HG03175 (cell line): Measurements from ENCODE around the gene APOBEC3A.
"Not testable (repeated sequence)": the region's sequence is repeated elsewhere in the genome, so short reads cannot be mapped to it uniquely, and the experiment has no call there.

Experiments
- ATAC-seq: cut with Tn5 transposase; IDR thresholded peaks from one replicate; pipeline ENCODE4 v1.9.1; 2021; ENCODE audit warnings: mild to moderate bottlenecking, moderate library complexity; ENCODE audit not compliant: unreplicated experiment

APOBEC3A gene

DNA sequence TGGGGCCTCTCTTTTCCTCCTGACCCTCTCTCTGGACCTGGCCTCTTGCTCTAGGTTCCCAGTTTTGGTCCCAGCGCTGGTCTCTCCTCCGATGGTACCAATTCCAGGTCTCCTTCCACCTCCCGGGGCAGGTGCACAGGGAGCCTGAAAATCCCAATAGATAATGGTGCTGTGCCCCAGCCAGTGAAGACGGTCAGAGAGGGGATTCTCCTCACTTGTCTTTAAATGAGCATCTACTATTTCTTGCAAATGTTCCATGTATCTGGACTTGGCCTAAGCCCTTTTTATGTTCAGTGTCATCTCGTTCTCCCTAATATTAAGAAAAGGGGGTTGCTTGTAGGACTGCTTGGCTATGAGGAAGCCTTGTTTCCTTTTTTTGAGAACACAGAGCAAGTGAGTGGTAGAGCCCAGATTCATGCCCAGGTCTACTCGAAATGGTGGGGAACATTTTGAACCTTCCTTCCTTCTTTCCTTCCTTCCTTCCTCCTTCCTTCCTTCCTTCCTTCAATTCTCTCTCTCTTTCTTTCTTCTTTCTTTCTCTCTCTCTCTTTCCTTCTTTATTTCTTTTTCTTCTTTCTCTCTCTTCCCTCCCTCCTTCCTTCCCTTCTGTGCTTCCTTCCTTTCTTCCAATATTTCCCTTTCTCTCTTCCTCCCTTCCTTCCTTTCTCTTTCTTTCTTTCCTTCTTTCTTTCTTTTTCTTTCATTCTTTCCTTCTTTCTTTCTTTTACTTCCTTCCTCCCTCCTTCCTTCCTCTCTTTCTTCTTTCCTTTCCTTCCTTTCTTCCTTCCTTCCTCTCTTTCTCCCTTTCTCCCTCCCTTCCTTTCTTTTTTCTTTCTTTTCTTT, 620 bp downstream of the APOBEC3A start:
- ATAC-seq = no peak

DNA sequence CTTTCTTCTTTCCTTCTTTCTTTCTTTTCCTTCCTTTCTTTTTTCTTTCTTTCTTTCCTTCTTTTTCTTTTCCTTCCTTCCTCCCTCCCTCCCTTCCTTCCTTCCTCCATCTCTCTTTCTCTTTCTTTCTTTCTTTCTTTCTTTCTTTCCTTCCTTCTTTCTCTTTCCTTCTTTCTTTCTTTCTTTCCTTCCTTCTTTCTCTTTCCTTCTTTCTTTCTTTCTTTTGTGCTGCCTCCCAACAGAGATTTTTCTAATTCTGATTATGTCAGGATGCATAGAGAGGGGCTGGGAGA, 1.2 kb downstream of the APOBEC3A start:
- ATAC-seq = not testable (repeated sequence)

DNA sequence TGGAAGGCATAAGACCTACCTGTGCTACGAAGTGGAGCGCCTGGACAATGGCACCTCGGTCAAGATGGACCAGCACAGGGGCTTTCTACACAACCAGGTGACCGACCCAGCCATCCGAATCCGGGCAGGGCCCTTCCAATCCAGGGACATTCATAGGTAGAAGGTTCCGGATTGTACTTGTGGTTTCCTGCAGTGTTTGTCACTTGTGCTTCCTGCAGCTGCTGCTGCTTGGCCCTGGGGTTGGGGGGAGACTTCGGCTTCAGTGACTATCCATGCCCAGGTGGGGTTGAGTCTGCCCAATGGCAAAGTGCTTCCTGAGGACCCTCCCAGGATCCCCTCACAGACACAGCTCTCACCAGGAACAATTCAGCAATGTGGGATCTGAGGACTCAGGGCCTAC, 2.2 kb downstream of the APOBEC3A start:
- no peak for ATAC-seq

DNA sequence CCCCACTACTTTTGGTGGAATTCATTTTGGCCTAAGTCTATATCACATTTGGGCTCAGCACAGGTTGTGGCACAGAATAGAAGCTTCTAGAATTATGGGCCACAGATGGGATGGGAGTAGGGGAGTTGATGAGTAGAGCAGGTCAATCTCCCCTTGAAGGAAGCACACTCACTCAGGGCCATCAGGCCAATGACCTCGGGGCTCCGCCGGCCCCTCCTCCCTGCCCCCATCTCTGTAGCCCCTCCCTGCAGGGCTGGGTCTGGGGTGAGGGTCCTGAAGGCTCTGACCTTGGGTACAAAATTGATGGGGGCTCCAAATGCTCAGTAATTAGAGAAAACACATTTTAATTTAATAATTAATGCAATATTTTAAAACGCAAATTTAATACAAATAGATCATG, 3.3 kb downstream of the APOBEC3A start:
- ATAC-seq = not testable (repeated sequence)

DNA sequence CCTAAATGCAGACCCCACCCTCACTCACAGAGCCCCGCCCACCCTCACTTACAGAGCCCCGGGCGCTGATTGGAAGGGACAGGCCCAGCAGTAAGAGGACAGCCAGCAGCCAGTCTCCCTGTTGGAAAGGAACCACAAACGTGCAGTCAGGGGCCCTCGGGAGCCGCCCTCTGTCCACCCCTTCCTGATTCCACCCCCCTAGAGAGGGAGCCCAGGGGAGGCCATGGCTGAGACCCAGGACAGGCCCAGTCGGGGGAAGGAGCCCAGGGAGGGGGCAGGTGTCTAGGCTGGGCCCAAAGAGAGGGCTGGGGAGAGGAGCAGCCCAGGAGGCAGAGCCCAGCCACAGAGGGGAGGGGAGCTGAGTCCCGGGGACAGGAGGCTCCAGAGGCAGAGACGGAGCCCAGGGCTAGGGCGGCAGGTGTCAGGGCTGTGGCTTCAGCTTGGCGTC, 5.9 kb downstream of the APOBEC3A start:
- ATAC-seq = not testable (repeated sequence)

DNA sequence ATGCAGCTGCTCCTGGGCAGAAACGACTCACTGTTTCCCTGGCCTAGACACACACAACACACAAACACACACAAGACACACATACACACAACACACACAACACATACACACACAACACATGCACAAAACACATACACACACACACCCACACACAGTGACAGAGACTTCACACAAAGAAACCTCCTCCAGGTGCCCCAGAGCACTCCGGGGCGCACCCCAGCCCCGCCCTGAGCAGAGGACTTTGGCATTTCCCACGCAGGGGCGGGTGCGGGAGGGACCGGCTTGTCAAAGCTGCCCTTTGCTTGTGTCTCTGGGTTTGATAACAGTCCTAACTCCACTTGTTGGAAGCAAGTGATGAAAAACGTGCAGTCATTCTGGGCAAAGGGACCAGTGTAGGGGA, 6.5 kb downstream of the APOBEC3A start:
- no peak for ATAC-seq

DNA sequence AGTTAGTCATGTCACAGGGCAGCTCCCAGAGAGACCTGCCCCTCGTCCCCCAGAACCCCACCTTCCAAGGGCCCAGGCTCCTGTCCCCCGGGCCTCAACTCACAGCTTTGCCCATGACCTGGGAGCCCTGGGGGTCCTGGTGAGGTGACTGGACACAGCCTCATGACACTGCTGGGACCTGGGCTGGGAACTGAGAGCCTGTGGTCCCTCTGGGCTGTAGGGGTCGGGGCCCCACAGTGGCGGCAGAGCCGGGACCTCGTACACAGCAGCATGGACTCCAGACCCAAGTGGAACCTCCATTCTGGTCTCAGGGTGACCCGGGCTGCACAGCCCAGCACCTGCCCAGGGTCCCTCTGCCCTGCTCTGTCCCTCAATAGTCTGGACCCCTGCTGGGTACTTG, 6.9 kb downstream of the APOBEC3A start:
- ATAC-seq = no peak

DNA sequence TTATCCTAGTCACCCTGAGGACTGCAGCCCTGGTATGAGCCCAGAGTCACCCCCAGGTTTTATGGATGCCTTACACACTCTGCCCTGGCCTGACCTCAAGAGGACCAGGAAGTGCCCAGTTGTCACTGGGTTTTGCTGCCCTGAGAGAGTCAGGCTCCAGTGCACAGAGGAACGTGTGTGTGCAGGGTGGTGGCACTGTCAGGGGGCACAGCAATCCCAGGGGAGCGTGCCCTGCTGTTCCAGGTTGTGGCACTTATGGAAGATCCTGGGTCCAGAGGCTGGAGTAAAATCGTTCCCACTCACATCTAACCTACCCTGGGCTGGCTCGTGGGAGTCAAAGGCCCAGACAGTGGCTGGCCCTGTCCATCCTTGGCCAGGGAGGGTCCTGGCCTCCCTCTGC, 7.6 kb downstream of the APOBEC3A start:
- ATAC-seq = no peak

DNA sequence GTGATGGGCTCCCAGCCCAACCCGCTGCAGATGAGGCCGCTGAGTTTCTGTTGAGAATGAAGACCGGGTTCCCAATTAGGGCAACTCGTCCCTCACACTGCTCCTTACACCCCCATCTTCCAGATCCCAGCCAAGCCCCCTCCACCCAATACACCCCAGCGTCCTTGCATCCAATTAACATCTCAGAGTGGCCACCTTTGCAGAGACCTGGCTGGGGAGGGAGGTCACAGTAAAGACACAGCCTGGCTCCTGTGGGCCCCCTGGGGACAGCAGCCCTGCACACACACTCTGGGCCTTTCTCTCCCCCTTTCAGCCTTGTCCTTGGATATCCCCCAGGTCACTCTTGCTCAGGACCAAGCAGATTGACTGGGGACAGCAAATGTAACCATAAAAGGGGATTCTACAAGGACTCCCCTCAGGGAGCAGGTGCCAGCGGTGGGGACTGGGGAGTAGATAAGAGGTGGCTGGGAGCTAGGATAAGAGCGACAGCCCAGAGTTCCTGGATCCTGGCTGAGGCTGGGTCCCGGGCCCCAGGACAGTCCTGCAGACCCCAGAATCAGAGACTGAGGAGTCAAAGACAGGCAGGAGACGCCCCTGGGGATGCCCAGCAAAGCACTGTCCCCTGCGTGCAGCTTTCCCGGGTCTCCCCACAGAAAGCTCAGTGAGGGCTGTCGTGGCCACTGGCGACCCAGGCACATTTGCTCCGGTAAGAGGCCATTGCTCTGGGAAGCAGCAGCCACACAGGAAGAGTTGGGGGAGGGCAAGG, 8.4 kb downstream of the APOBEC3A start:
- no peak for ATAC-seq

DNA sequence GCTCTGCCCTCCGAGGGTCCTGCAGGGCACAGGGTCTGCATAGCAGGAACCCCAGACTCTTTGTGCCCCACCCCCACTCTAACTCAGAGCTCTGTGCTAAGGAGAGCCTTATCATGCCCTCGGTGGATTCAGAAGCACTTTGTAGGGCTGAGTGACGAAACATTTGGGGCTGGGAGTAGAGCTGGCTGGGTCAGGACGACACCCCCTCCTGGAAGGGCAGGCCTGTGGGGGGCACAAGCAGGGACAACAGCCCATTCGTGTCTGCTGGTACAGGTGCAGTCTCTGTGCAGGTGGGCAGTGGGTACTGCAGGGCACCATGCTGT, 8.9 kb downstream of the APOBEC3A start:
- no peak for ATAC-seq

DNA sequence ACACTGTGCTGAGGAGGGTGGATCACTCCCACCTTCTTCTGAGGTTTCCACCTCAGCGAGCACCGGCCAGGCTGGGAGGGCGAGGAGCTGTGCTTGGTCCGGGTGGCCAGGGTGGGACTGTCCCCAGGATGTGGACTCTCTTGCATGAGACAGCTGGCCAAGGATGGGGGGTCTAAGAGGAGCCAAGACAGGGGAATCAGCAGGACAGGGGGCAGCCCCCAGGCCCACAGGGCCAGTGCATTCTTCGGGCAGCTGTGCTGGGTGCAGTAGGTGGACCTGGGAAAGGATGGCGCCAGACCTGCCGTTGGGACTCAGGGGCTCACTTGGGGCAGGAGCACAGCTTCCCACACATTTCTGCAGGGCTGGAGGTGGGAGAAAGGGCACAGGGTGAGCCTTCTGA, 9.5 kb downstream of the APOBEC3A start:
- no peak for ATAC-seq

DNA sequence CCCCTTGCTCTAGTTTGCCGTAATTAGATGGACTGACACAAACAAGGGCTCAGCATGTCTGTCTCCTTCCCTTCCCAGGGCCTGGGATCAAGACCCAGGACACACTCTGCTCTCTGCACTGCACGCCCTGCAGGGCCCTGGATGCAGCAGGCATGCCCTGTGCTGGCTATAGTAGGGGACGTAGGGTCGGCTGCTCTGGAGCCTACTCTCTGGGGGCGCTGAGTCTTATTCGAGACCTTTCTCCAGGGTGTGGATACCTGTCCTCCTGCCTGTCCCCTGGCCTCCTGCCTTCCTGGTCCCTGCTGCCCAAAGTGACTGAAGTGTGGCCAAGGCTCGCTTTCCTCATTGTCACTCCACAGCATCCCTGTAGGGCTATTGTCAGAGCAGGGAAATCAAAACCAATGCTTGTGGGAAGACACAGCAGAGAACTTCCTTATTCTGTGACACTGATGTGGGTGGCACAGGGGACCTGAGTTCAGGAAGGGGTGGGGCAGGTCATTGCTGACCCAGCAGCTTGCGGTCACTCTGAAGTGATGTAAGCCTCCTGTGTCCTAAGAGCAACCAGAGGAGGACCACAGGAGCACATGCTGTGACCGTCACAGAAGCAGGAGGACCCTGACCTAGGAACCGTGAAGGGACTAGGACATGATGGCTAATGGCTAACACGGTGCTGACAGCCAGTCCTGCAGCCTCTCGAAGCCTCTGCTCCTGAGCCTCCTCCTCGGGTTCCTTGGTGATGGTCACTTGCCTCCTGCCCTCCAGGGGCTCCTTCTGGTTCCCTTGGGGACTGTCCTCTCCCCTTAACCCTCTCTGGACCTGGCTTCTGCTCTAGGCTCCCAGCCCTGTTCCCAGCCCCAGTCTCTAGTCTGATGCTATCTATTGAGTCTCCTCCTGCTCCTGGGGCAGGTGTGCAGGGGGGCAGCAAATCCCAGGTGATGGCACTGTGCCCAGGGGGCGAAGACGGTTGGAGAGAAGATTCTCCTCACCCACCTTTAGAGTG, 10.3 kb downstream of the APOBEC3A start:
- no peak for ATAC-seq

DNA sequence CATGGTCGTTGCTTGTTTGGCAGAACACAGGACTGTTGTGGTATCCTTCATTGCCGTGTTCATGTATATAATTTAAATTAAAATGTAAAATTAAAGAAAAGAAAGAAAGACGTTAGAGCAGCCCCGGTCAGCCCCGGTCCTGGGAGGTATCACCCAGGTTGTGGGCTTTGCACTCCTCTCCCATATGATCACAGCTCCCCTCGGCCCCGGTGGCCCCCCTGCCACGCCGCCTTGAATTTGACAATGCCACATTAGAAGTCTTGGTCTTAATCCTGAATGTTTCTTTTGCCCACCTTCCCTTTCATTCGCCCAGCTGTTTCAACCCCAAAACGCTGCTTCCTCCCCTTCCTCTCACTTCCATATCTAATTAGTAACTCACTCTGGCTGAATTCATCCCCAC, 11.4 kb downstream of the APOBEC3A start:
- no peak for ATAC-seq

DNA sequence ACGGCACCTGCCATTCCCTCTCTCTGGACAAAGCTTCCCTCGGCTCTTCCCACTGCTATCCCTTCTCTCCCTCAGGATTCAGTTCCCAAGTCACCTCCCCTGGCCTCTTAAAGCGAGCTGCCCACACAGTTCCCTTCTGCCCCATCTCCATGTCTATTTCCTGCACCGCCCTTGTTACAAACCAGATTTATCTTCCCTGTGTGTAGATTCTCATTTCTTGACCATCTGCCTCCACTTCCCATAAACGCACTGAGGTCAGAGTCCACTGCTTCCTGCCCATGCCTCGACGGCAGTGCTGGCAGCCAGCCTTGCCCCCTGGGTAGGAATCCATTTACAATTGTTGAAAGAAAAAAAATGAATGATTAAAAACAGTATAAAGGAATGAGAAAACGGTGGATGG, 13.1 kb downstream of the APOBEC3A start:
- ATAC-seq = no peak

DNA sequence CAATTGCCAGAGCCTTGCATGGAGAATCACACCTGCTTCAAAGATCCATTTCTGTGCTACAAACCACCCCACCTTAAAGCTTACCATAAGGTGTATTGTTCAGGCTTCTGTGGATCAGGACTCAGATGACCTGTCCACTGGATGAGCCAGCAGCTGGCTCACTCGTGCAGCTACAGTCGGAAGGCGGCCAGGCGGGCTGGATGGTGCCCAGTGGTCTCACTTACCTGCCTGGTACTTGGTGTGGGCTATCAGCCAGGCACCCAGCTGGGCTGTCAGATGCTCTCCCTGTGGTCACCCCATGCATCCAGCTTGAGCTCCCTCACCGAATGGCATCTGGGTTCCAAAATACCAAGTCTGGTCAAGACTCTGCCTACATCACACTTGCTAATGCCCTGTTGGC, 13.8 kb downstream of the APOBEC3A start:
- ATAC-seq = no peak

DNA sequence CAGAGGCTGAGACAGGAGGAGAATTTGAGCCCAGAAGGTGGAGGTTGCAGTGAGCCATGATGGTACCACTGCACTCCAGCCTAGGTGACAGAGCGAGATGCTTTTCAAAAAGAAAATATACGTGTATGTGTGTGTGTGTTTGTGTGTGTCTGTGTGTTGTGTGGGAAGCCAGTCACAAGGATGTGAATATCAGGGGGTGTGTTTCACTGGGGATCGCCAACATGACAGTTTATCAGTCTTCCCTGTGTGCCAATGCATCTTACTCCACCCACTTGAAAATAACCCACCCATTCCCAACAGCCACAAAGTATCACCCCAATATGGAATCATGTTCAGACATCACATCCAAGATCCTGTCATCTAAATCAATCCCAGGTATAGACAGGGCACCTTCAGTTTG, 14.4 kb downstream of the APOBEC3A start:
- no peak for ATAC-seq

DNA sequence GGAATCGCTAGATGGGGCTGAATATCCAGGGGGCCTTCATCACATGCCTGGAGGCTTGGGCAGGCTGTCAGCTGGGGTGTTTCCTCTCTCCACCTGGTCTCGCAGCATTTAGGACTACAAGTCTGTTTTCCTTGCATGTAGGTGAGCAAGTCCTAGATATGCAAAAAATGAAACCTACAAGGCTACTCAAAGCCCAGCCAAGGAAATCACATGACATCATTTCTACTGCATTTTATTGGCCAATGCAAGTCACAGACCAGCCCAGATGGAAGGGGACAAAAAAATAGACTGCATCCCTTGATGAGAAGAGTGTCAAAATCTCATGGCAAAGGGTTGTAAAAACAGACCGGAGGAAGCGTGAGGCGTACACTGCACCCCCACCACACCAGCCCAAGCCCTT, 15.1 kb downstream of the APOBEC3A start:
- no peak for ATAC-seq

DNA sequence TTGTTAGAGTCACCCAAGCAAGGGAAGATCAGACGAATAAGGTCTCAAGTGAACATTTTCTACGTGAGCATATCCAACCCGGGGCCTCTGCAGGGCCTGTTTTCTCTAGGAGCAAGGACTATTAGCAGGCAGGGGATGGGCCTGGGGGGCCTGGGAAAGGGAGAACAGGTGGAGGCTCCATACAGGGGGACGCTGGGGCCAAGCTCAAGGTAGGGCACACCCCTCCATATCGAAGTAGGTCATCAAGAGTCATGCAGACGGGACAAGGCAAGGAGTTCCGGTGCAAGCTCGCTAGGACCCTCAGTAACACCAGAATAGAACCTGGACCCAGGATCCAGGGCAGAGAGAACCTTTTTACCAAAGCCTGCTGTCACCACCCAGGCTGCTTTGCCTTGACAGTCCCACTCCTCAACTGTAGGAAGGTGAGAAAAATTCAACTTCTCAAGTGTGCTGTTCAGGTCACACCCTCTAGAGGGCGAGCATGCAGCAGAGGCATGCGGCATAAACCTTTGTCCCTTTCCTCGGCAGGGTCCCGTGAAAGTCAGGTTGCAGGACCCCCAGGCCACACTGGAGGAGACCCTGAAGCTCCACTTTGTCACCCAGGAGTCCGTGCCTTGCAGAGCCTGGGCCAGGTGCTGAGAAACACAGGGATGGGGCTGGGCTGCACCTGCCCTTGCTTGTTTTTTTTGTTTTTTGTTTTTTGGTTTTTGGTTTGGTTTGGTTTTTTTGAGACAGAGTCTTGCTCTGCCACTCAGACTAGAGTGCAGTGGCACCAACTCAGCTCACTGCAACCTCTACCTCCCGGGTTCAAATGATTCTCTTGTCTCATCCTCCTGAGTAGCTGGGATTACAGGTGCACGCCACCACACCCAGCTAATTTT, 16.1 kb downstream of the APOBEC3A start:
- ATAC-seq = no peak

DNA sequence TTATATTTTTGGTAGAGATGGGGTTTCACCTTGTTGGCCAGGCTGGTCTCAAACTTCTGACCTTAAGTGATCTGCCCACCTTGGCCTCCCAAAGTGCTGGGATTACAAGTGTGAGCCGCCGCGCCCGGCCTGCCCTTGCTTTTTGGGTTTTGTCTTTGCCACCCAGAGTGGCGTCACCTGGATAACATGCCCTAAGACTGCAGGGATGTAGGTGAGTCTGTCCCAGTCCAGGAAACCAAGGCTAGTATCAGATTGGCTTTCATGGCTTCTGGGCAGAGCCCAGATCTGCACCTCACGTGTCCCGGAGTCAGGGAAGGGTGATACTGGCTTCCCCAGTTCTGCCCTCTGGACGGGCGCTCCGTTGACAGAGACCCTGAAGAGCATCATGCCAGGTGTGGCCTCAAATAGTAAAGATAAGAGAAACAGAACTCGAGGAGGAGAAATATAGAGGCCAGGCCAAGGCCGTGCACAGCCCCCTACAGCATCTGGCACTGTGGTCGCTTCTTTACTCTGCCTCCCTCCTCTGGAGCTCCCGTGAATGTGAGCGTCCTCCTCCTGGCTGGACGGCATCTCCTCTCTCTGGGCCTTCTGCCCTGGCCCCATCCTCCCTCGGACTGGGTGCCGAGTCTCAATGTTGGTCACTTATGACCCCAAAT, 16.9 kb downstream of the APOBEC3A start:
- no peak for ATAC-seq

DNA sequence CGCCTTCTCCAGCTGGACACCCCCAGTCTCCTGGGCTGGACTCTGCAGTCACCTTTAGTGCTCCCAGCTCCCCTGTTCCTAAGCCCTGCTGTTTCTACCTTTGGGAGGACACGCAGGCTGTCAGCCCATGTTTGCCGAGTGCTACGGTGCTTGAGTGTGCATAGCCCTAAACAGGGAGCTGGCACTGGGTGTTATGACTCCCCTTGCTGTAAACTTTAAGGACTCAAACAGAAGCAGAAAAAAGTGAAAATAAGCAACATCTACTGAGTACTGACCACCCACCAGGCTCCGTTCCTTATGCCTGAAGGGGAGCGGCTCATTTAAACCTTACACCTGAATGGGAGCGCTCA, 17.4 kb downstream of the APOBEC3A start:
- ATAC-seq = no peak
